SJSA1 (cell line): Measurements from ENCODE around the gene KLF3. TPM values are rescaled to one million over a fixed set of nuclear protein-coding genes. Genes with fewer than 3 reads are reported as not detected.
"Not testable (repeated sequence)": the region's sequence is repeated elsewhere in the genome, so short reads cannot be mapped to it uniquely, and the experiment has no call there.

Experiments
- DNase-seq, 2 experiments: peaks; one replicate each; pipeline ENCODE4 v3.0.0-alpha.2; 2015 to 2020; ENCODE audit warnings: low spot score in 2 of 2, low read depth in 1 of 2
- H3K27ac ChIP-seq: fragments of 250-450 bp; sonication (Bioruptor Pico); 2 replicates; pipeline ENCODE4 v1.5.1; 2020; ENCODE audit warnings: mild to moderate bottlenecking, moderate library complexity
- H3K27me3 ChIP-seq: fragments of 250-450 bp; sonication (Bioruptor Pico); replicated peaks from 2 replicates; pipeline ENCODE4 v1.5.1; 2020; ENCODE audit warnings: mild to moderate bottlenecking, moderate library complexity
- H3K36me3 ChIP-seq: fragments of 250-450 bp; sonication (Bioruptor Pico); 2 replicates; pipeline ENCODE4 v1.5.1; 2020; ENCODE audit warnings: mild to moderate bottlenecking
- H3K4me1 ChIP-seq: fragments of 250-450 bp; sonication (Bioruptor Pico); replicated peaks from 2 replicates; pipeline ENCODE4 v1.6.1; 2021; ENCODE audit warnings: mild to moderate bottlenecking
- H3K4me3 ChIP-seq: fragments of 250-450 bp; sonication (Bioruptor Pico); 2 replicates; pipeline ENCODE4 v1.5.1; 2020; ENCODE audit warnings: mild to moderate bottlenecking
- H3K9me3 ChIP-seq: fragments of 250-450 bp; sonication (Bioruptor Pico); replicated peaks from 2 replicates; pipeline ENCODE4 v1.5.1; 2020; ENCODE audit warnings: mild to moderate bottlenecking
- total RNA-seq: library from RNA; depleted of rRNA; stranded (reverse); fragments of >200 nt; shearing (Covaris generic); gene quantifications from 2 replicates; pipeline ENCODE4 v1.2.3, GENCODE V29; 2014

Gene KLF3
- total RNA-seq, 1 experiment from 2014 or later, result 8.3 TPM

GRCh38 chr4:38626901-38627444 lies 37.0 kb upstream of the KLF3 start:
- H3K4me3 ChIP-seq, H3K4me1 ChIP-seq, H3K27me3 ChIP-seq, H3K36me3 ChIP-seq, H3K9me3 ChIP-seq, DNase-seq, H3K27ac ChIP-seq: not testable (repeated sequence)

- Histone ChIP-seq H3K9me3 (no peaks in the 10 kb centered on the region), H3K27ac (no peak overlapping the region), H3K4me1 (no peaks in the 10 kb centered on the region), H3K36me3 (no peaks in the 10 kb centered on the region), H3K27me3 (no peaks in the 10 kb centered on the region), H3K4me3 (no peak overlapping the region)
- no peak for DNase-seq
Measured at GRCh38 chr4:38630519-38630918, 33.5 kb upstream of the KLF3 start.

GRCh38 chr4:38634047-38634759 lies 29.8 kb upstream of the KLF3 start:
- no peaks in the 10 kb centered on the region for H3K4me1 ChIP-seq
- H3K36me3 ChIP-seq, result no peaks in the 10 kb centered on the region
- no peaks in the 10 kb centered on the region for H3K27me3 ChIP-seq
- DNase-seq, result no peak
- no peak overlapping the region for H3K27ac ChIP-seq
- no peak overlapping the region for H3K4me3 ChIP-seq
- no peaks in the 10 kb centered on the region for H3K9me3 ChIP-seq

GRCh38 chr4:38639242-38639641 lies 24.8 kb upstream of the KLF3 start:
- H3K27ac ChIP-seq, result no peak overlapping the region
- no peaks in the 10 kb centered on the region for H3K36me3 ChIP-seq
- H3K4me1 ChIP-seq, result no peaks in the 10 kb centered on the region
- H3K4me3 ChIP-seq, result no peak overlapping the region
- H3K27me3 ChIP-seq, result no peaks in the 10 kb centered on the region
- H3K9me3 ChIP-seq, result no peaks in the 10 kb centered on the region
- no peak for DNase-seq

- H3K9me3 ChIP-seq, result no peaks in the 10 kb centered on the region
- no peaks in the 10 kb centered on the region for H3K4me1 ChIP-seq
- H3K27ac ChIP-seq, result no peak overlapping the region
- H3K4me3 ChIP-seq, result no peak overlapping the region
- H3K36me3 ChIP-seq, result no peaks in the 10 kb centered on the region
- H3K27me3 ChIP-seq, result no peaks in the 10 kb centered on the region
- no peak for DNase-seq
Measured at GRCh38 chr4:38641811-38642210, 22.2 kb upstream of the KLF3 start.

GRCh38 chr4:38644201-38644600 lies 19.8 kb upstream of the KLF3 start:
- no peaks in the 10 kb centered on the region for H3K9me3 ChIP-seq
- H3K27ac ChIP-seq, result no peak overlapping the region
- DNase-seq, result no peak
- H3K27me3 ChIP-seq, result no peaks in the 10 kb centered on the region
- H3K4me1 ChIP-seq, result no peaks in the 10 kb centered on the region
- no peaks in the 10 kb centered on the region for H3K36me3 ChIP-seq
- H3K4me3 ChIP-seq, result no peak overlapping the region

- H3K27ac ChIP-seq, result no peak overlapping the region
Measured at GRCh38 chr4:38647101-38647819, 16.7 kb upstream of the KLF3 start.

GRCh38 chr4:38650133-38650532 lies 13.9 kb upstream of the KLF3 start:
- H3K36me3 ChIP-seq, result no peaks in the 10 kb centered on the region
- H3K4me1 ChIP-seq, result no peaks in the 10 kb centered on the region
- H3K9me3 ChIP-seq, result no peaks in the 10 kb centered on the region
- DNase-seq, result no peak
- H3K27ac ChIP-seq, result no peak overlapping the region
- no peaks in the 10 kb centered on the region for H3K27me3 ChIP-seq
- no peak overlapping the region for H3K4me3 ChIP-seq

More at GRCh38 chr4:38647101-38647819, 16.7 kb upstream of the KLF3 start:
- Histone ChIP-seq H3K4me3 (no peak overlapping the region), H3K9me3 (no peaks in the 10 kb centered on the region), H3K36me3 (no peaks in the 10 kb centered on the region), H3K4me1 (no peaks in the 10 kb centered on the region), H3K27me3 (no peaks in the 10 kb centered on the region)
- no peak for DNase-seq

GRCh38 chr4:38654273-38654672 lies 9.7 kb upstream of the KLF3 start:
- Histone ChIP-seq H3K36me3 (no peaks in the 10 kb centered on the region), H3K9me3 (no peaks in the 10 kb centered on the region), H3K4me3 (no peak overlapping the region), H3K27ac (no peak overlapping the region), H3K4me1 (no peaks in the 10 kb centered on the region), H3K27me3 (no peaks in the 10 kb centered on the region)
- no peak for DNase-seq

GRCh38 chr4:38656111-38656510 lies 7.9 kb upstream of the KLF3 start:
- no peaks in the 10 kb centered on the region for H3K4me1 ChIP-seq
- no peak overlapping the region for H3K4me3 ChIP-seq
- no peak for DNase-seq
- no peaks in the 10 kb centered on the region for H3K9me3 ChIP-seq
- H3K27me3 ChIP-seq, result no peaks in the 10 kb centered on the region
- H3K27ac ChIP-seq, result no peak overlapping the region
- H3K36me3 ChIP-seq, result no peaks in the 10 kb centered on the region

GRCh38 chr4:38659346-38659745 lies 4.7 kb upstream of the KLF3 start:
- H3K4me1 ChIP-seq, result no peaks in the 10 kb centered on the region; the same call in 1 of the 2 replicates
- no peaks in the 10 kb centered on the region for H3K27me3 ChIP-seq
- DNase-seq, result no peak
- peaks cover 4% of the 10 kb centered on the region for H3K36me3 ChIP-seq
- H3K27ac ChIP-seq, result no peak overlapping the region
- no peaks in the 10 kb centered on the region for H3K9me3 ChIP-seq
- no peak overlapping the region for H3K4me3 ChIP-seq

- H3K36me3 ChIP-seq, result peaks cover 12% of the 10 kb centered on the region
- H3K27me3 ChIP-seq, result no peaks in the 10 kb centered on the region
- DNase-seq, result no peak
- no peaks in the 10 kb centered on the region for H3K9me3 ChIP-seq
- no peak overlapping the region for H3K27ac ChIP-seq
- H3K4me3 ChIP-seq, result no peak overlapping the region
- no peaks in the 10 kb centered on the region; the same call in 1 of the 2 replicates for H3K4me1 ChIP-seq
Measured at GRCh38 chr4:38660838-38661237, 3.2 kb upstream of the KLF3 start.

- Histone ChIP-seq H3K27ac (no peak overlapping the region), H3K27me3 (no peaks in the 10 kb centered on the region), H3K9me3 (no peaks in the 10 kb centered on the region), H3K4me3 (no peak overlapping the region), H3K36me3 (peaks cover 14% of the 10 kb centered on the region), H3K4me1 (no peaks in the 10 kb centered on the region; the same call in none of the 2 replicates)
- DNase-seq, result no peak
Measured at GRCh38 chr4:38661371-38661770, 2.6 kb upstream of the KLF3 start.

GRCh38 chr4:38662522-38663089 lies 1.4 kb upstream of the KLF3 start:
- no peak for DNase-seq
- H3K27me3 ChIP-seq, result no peaks in the 10 kb centered on the region

More at GRCh38 chr4:38662522-38663089, 1.4 kb upstream of the KLF3 start:
- Histone ChIP-seq H3K4me1 (peaks cover 8% of the 10 kb centered on the region), H3K27ac (peak overlapping the region; percentile 88), H3K9me3 (no peaks in the 10 kb centered on the region), H3K36me3 (peaks cover 14% of the 10 kb centered on the region), H3K4me3 (peak overlapping the region; percentile 60)
